ENCODE measurements around the gene TEX26.

DNA sequence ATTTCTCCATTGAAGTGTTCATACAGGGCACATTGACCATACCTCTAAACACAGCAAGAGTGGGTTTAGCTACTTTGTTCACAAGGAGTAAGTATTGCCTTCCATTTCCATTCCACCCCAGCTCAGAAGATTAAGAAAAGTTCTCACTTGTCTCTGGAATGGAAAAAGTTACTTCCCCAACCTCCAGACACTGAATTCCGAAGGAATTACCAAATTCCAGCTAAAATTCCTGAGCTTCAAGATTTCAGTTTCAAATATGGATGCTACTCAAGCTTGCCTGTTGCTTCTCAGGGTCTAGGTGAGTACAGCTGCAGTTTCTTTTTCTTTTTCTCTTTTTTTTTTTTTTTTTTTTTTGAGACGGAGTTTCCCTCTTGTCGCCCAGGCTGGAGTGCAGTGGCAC, 33.6 kb downstream of the TEX26 start:
- TF ChIP-seq, protein P1, sequence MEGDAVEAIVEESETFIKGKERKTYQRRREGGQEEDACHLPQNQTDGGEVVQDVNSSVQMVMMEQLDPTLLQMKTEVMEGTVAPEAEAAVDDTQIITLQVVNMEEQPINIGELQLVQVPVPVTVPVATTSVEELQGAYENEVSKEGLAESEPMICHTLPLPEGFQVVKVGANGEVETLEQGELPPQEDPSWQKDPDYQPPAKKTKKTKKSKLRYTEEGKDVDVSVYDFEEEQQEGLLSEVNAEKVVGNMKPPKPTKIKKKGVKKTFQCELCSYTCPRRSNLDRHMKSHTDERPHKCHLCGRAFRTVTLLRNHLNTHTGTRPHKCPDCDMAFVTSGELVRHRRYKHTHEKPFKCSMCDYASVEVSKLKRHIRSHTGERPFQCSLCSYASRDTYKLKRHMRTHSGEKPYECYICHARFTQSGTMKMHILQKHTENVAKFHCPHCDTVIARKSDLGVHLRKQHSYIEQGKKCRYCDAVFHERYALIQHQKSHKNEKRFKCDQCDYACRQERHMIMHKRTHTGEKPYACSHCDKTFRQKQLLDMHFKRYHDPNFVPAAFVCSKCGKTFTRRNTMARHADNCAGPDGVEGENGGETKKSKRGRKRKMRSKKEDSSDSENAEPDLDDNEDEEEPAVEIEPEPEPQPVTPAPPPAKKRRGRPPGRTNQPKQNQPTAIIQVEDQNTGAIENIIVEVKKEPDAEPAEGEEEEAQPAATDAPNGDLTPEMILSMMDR (IDR thresholded peaks at IDR 0.05), result no peak
- no peak for TF ChIP-seq POLR2A (IDR thresholded peaks at IDR 0.05)
